Peyer's patch (tissue), 4 donors: ENCODE results near the gene HARBI1.

Experiments
- CTCF ChIP-seq, 6 experiments: fragments of 450-650 bp in 4 of 6; fragments of 200-600 bp in 2 of 6; sonication (generic) in 1 of 6; IDR thresholded peaks; one replicate each; pipeline ENCODE4 v1.5.1; 2017 to 2019; ENCODE audit warnings: antibody characterized with exemption in 6 of 6, mild to moderate bottlenecking in 3 of 6, moderate library complexity in 1 of 6
- POLR2A ChIP-seq, 2 donors: fragments of 450-650 bp; IDR thresholded peaks; one replicate each; pipeline ENCODE4 v1.5.1; 2017; ENCODE audit warnings: antibody characterized with exemption in 2 of 2, mild to moderate bottlenecking in 2 of 2, moderate library complexity in 2 of 2

DNA sequence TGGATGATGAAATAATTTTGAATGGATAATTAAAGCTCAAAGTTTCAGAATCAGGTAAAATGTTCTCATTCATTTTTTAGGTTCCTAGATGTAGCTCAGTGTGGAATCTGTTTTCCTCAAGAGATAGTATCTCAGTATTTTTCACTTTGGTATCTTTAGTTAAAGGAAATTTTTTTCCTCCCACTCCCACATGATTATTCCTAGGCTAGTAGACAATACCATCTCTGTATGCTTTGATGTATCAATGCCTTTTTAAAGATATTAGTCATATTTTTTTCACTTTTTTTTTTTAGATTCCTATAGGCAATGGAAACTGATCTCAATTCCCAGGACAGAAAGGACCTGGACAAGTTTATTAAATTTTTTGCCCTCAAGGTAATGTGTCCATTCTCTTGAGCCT lies 27.0 kb upstream of the HARBI1 start:
- no peak for TF ChIP-seq CTCF (IDR thresholded peaks at IDR 0.05)
- TF ChIP-seq POLR2A (IDR thresholded peaks at IDR 0.05): no peak
